SIG-M5 treated with dmso at 0.1 percent for 504 hours (cell line): Measurements from ENCODE around the gene HTR1E.
"Not testable (repeated sequence)": the region's sequence is repeated elsewhere in the genome, so short reads cannot be mapped to it uniquely, and the experiment has no call there.

Source experiments
- DNase-seq: peaks from one replicate; lab custom pipeline; 2025; ENCODE audit not compliant: unreplicated experiment; lab: John Stamatoyannopoulos, UW

The HTR1E gene

GRCh38 chr6:86973088-86973487 is 35.8 kb downstream of the HTR1E start:
- no peak for DNase-seq

GRCh38 chr6:86978251-86978650 is 40.9 kb downstream of the HTR1E start:
- DNase-seq: no peak

- DNase-seq: no peak
Observed at GRCh38 chr6:87001494-87001893, 64.2 kb downstream of the HTR1E start.

- DNase-seq: not testable (repeated sequence)
Observed at GRCh38 chr6:87002391-87002790, 65.1 kb downstream of the HTR1E start.

GRCh38 chr6:87006541-87006940 is 69.2 kb downstream of the HTR1E start:
- DNase-seq: not testable (repeated sequence)

- DNase-seq: not testable (repeated sequence)
Observed at GRCh38 chr6:87009581-87009980, 72.3 kb downstream of the HTR1E start.

- no peak for DNase-seq
Observed at GRCh38 chr6:87012035-87012434, 74.7 kb downstream of the HTR1E start.

GRCh38 chr6:87012743-87013142 is 75.4 kb downstream of the HTR1E start:
- no peak for DNase-seq

GRCh38 chr6:87016772-87017171 is 79.4 kb downstream of the HTR1E start:
- no peak for DNase-seq

GRCh38 chr6:87027021-87027420 is 89.7 kb downstream of the HTR1E start:
- no peak for DNase-seq

- DNase-seq: peak; percentile 23
Observed at GRCh38 chr6:87029711-87030314, 92.5 kb downstream of the HTR1E start.

- no peak for DNase-seq
Observed at GRCh38 chr6:87040729-87041128, 103.4 kb downstream of the HTR1E start.

- DNase-seq: no peak
Observed at GRCh38 chr6:87045521-87046075, 108.3 kb downstream of the HTR1E start.

GRCh38 chr6:87049779-87050178 is 112.5 kb downstream of the HTR1E start:
- DNase-seq: no peak

GRCh38 chr6:87053312-87053711 is 116.0 kb downstream of the HTR1E start:
- no peak for DNase-seq

- DNase-seq: no peak
Observed at GRCh38 chr6:87054143-87054833, 117.0 kb downstream of the HTR1E start.

GRCh38 chr6:87059943-87060342 is 122.6 kb downstream of the HTR1E start:
- DNase-seq: no peak

- DNase-seq: no peak
Observed at GRCh38 chr6:87065117-87065516, 127.8 kb downstream of the HTR1E start.
